Peyer's patch (tissue), 4 donors: ENCODE data around the gene MAML3.

ENCODE experiments used
- CTCF ChIP-seq, 6 experiments: fragments of 450-650 bp in 4 of 6; fragments of 200-600 bp in 2 of 6; sonication (generic) in 1 of 6; IDR thresholded peaks; one replicate each; pipeline ENCODE4 v1.5.1; 2017 to 2019; ENCODE audit warnings: antibody characterized with exemption in 6 of 6, mild to moderate bottlenecking in 3 of 6, moderate library complexity in 1 of 6
- POLR2A ChIP-seq, 2 donors: fragments of 450-650 bp; IDR thresholded peaks; one replicate each; pipeline ENCODE4 v1.5.1; 2017; ENCODE audit warnings: antibody characterized with exemption in 2 of 2, mild to moderate bottlenecking in 2 of 2, moderate library complexity in 2 of 2

DNA sequence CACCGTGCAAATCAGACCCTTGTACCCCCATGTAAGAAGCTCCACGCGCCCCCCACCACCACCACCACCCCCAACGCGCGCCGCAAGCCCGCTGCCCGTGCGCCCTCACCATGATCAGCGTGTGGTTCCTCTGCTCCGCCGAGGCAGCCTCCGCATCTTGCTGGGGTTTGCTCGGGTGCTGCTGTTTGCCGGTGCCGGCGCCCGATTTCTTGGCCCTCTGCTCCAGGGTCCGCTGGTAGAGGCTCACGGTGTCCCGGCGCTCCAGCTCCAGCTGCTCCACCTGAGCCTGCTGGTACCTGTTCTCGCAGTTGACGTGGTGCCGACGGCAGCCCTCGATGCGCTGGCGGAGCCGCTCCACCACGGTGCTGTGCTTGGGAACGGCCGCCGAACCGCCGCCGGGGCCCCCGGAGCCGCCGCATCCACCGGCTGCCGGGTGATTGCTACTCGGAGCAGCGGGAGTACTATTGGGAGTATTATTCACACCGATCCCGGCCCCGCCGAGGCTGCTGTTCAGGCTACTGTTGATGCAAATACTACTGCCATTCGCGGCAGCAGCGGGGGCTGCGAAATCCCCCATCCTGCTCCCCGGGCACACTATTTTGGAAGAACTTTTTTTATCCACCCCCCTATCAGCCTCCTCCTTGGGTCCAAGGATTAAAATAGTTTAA, 1.1 kb downstream of the MAML3 start:
- TF ChIP-seq CTCF (IDR thresholded peaks at IDR 0.05) (no peak), POLR2A (IDR thresholded peaks at IDR 0.05) (no peak)
